Measurements from ENCODE around the gene IKBIP.
A peak's percentile ranks its signal among the peaks of the same experiment; 100 is the strongest.
"Not testable (repeated sequence)": the region's sequence is repeated elsewhere in the genome, so short reads cannot be mapped to it uniquely, and the experiment has no call there.

IKBIP gene

GRCh38 chr12:98601924-98602323 lies 42.7 kb downstream of the IKBIP start:
- H3K4me1 ChIP-seq (ENCODE audit: insufficient read depth, low read length), result no peaks in the 10 kb centered on the region
- H3K9ac ChIP-seq (ENCODE audit: low read depth, low read length), result no peak overlapping the region
- peaks cover 30% of the 10 kb centered on the region for H3K36me3 ChIP-seq (ENCODE audit: insufficient read depth, low read length)
- H3K9me3 ChIP-seq (ENCODE audit: control insufficient read depth, insufficient read depth, low read length), result no peaks in the 10 kb centered on the region

DNA sequence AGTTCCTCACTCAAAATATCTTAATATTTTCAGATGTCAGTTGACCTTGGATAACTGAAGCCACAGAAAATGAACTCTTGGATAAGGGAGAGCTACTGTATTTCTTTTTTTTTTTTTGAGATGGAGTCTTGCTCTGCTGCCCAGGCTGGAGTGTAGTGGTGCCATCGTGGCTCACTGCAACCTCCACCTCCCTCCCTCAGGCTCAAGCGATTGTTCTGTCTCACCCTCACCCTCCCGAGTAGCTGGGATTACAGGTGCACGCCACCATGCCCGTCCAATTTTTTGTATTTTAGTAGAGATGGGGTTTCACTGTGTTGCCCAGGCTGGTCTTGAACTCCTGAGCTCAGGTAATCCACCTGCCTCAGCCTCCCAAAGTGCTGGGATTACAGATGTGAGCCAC lies 47.3 kb downstream of the IKBIP start:
- not testable (repeated sequence) for H3K9ac ChIP-seq (ENCODE audit: low read depth, low read length)

GRCh38 chr12:98595243-98595988 lies 49.2 kb downstream of the IKBIP start:
- Histone ChIP-seq H3K9ac (ENCODE audit: low read depth, low read length) (peak overlapping the region; percentile 99; the same call in 1 of the 2 replicates), H3K9me3 (ENCODE audit: control insufficient read depth, insufficient read depth, low read length) (no peaks in the 10 kb centered on the region), H3K4me1 (ENCODE audit: insufficient read depth, low read length) (0 out of 2 replicates have a peak, but pooled peaks cover 12% of the 10 kb centered on the region), H3K36me3 (ENCODE audit: insufficient read depth, low read length) (peaks cover 31% of the 10 kb centered on the region)

More for the DNA sequence above, 47.3 kb downstream of the IKBIP start:
- not testable (repeated sequence) for H3K9me3 ChIP-seq (ENCODE audit: control insufficient read depth, insufficient read depth, low read length)
- Histone ChIP-seq H3K4me1 (ENCODE audit: insufficient read depth, low read length) (0 out of 2 replicates have a peak, but pooled peaks cover 12% of the 10 kb centered on the region), H3K36me3 (ENCODE audit: insufficient read depth, low read length) (peaks cover 36% of the 10 kb centered on the region)

DNA sequence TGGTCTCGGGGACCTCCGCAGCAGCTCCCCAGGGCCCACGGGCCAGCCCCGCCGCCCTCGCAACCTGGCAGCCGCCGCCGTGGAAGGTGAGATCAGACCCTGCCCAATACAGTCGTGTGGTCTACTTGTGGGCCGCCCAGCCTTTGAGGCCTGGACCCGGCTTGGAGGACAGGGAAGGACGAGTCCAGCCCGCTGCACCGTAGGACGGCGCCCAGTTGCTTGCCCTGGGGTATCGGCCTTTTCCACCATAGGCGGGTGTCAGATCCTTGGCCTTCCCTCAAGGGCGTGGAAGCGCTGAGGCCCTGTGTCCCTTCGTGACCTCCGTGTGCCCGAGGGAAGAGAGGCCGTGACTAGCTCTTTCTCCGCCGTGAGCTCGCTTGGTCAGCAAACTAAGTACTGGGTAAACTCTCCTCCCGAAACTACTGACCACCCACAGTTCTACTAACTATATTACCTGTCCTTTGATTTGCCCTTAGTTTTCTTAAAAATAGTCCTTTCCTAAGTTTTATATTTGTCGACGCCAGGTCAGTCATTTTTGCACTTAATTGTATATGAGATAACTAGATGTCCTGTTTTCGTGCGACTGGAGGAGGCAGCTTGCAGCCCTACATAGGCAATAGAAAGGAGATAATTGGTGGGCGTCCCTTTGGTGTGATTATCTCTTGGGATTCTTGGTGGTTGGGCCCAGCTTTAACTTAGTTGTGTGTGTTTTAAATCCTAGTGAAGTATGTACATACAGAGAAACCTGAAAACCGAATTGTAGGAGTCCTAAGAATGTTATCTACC lies 50.3 kb downstream of the IKBIP start:
- Histone ChIP-seq H3K36me3 (ENCODE audit: insufficient read depth, low read length) (peaks cover 23% of the 10 kb centered on the region), H3K9ac (ENCODE audit: low read depth, low read length) (peak overlapping the region; percentile 99), H3K4me1 (ENCODE audit: insufficient read depth, low read length) (0 out of 2 replicates have a peak, but pooled peaks cover 12% of the 10 kb centered on the region), H3K9me3 (ENCODE audit: control insufficient read depth, insufficient read depth, low read length) (no peaks in the 10 kb centered on the region)

DNA sequence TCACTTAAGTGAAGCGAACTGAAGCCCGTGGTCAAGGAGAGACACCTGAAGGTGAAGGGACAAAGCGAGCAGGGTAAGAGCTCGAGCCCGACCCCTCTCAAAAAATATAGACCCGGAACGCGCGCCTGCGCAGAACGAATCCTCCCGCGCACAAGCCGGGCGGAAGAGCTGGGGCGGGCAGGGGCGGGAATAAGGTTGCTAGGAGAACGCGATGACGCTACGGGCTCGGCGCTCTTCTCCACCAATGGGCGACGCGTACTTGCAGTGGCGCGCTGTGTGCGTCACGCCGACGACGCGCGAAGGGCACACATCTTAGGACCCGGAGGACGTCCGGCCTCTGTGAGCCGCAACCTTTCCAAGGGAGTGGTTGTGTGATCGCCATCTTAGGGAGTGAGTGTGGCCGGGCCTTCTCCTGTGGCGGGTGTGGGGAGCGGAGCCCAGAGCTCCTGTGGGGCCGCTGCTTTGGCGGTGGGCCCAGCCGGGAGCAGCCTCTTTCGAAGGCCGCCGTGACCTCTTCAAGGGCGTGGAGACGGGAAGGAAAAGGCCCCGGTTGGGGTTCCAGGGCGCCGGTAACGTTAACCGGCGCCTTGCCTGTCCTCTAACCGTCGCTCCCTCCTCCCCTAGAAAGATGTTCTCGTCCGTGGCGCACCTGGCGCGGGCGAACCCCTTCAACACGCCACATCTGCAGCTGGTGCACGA lies 51.1 kb downstream of the IKBIP start, which contains the start of gene SLC25A3:
TSS of gene SLC25A3 (plus strand) at position 336 of the 699 bp plus-strand sequence. CDS start at position 629, 293 bp downstream.
- H3K9me3 ChIP-seq (ENCODE audit: control insufficient read depth, insufficient read depth, low read length), result no peaks in the 10 kb centered on the region
- H3K4me1 ChIP-seq (ENCODE audit: insufficient read depth, low read length), result 0 out of 2 replicates have a peak, but pooled peaks cover 12% of the 10 kb centered on the region
- peak within 1 kb of the TSS; percentile 99 for H3K9ac ChIP-seq (ENCODE audit: low read depth, low read length)
- H3K36me3 ChIP-seq (ENCODE audit: insufficient read depth, low read length), result peaks cover 20% of the 10 kb centered on the region

DNA sequence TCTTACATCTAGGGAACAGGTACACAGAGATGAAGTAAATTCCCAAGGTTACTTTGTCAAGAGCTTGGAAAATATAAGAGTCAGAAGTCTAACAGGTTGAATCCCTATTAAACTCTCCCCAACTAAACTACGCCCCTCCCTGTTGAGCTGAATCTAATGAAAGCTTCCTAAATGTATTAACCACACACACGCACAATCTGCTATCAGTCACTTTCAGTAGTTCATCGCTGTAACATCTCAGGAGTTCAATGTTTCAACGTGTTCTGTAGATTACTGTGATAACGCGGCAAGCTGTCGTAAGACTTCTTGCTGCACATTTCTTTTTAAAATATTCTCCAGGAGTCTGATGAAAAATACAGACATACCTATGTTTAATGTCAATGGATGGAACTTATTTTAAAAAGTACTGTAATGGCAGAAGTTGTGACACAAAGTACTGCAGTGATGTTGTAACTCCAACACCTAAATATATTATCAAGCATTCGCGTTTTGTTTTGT lies 51.7 kb downstream of the IKBIP start:
- Histone ChIP-seq H3K36me3 (ENCODE audit: insufficient read depth, low read length) (peaks cover 14% of the 10 kb centered on the region), H3K9me3 (ENCODE audit: control insufficient read depth, insufficient read depth, low read length) (no peaks in the 10 kb centered on the region), H3K4me1 (ENCODE audit: insufficient read depth, low read length) (0 out of 2 replicates have a peak, but pooled peaks cover 12% of the 10 kb centered on the region), H3K9ac (ENCODE audit: low read depth, low read length) (peak overlapping the region; percentile 99)

GRCh38 chr12:98591209-98591608 lies 53.4 kb downstream of the IKBIP start:
- peaks cover 8% of the 10 kb centered on the region for H3K36me3 ChIP-seq (ENCODE audit: insufficient read depth, low read length)
- no peaks in the 10 kb centered on the region for H3K9me3 ChIP-seq (ENCODE audit: control insufficient read depth, insufficient read depth, low read length)
- 0 out of 2 replicates have a peak, but pooled peaks cover 12% of the 10 kb centered on the region for H3K4me1 ChIP-seq (ENCODE audit: insufficient read depth, low read length)
- H3K9ac ChIP-seq (ENCODE audit: low read depth, low read length), result no peak overlapping the region

DNA sequence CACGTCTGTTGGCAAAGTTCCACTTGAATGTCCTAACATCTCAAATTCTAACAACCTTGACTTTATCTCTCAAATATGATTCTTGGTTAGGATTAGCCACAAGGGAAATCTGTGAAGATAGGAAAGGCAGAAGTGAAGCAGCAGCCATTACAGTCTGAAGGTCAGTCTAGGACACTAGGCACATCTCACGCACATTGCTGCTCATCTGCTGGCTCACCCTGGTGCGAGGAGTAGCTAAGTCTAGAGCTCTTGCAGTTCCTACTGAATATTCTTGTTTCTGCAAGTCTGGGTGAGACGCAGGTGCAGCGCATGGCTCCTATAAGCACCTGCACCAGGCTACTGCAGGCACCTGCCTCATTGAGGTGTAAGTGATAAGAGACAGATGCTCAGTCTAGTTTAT lies 57.5 kb downstream of the IKBIP start:
- Histone ChIP-seq H3K36me3 (ENCODE audit: insufficient read depth, low read length) (no peaks in the 10 kb centered on the region), H3K9ac (ENCODE audit: low read depth, low read length) (no peak overlapping the region), H3K4me1 (ENCODE audit: insufficient read depth, low read length) (no peaks in the 10 kb centered on the region), H3K9me3 (ENCODE audit: control insufficient read depth, insufficient read depth, low read length) (no peaks in the 10 kb centered on the region)

DNA sequence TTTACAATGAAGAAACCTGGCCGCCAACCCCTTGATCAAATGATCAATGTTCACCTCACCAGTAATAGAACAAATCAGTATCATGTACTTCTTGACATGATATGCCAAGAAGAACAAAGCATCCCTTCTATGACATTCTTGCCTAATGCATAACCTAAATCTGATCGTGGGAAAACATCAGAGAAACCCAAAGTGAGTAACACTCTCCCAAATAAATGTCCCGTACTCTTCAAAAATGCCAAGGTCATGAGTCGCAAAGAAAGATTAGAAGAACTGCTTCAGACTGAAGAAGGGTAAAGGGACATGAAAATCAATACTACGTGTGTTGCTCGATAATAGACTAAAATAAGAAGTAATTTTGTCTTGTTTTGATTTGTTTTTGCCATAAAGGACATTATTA lies 62.5 kb downstream of the IKBIP start:
- H3K4me1 ChIP-seq (ENCODE audit: insufficient read depth, low read length), result 0 out of 2 replicates have a peak, but pooled peaks cover 2% of the 10 kb centered on the region
- no peaks in the 10 kb centered on the region for H3K9me3 ChIP-seq (ENCODE audit: control insufficient read depth, insufficient read depth, low read length)
- no peak overlapping the region for H3K9ac ChIP-seq (ENCODE audit: low read depth, low read length)
- no peaks in the 10 kb centered on the region for H3K36me3 ChIP-seq (ENCODE audit: insufficient read depth, low read length)

- H3K9ac ChIP-seq (ENCODE audit: low read depth, low read length), result no peak overlapping the region
- no peaks in the 10 kb centered on the region for H3K36me3 ChIP-seq (ENCODE audit: insufficient read depth, low read length)
- 0 out of 2 replicates have a peak, but pooled peaks cover 2% of the 10 kb centered on the region for H3K4me1 ChIP-seq (ENCODE audit: insufficient read depth, low read length)
- H3K9me3 ChIP-seq (ENCODE audit: control insufficient read depth, insufficient read depth, low read length), result no peaks in the 10 kb centered on the region
These were observed 63.5 kb downstream of the IKBIP start for GRCh38 chr12:98581101-98581500.

DNA sequence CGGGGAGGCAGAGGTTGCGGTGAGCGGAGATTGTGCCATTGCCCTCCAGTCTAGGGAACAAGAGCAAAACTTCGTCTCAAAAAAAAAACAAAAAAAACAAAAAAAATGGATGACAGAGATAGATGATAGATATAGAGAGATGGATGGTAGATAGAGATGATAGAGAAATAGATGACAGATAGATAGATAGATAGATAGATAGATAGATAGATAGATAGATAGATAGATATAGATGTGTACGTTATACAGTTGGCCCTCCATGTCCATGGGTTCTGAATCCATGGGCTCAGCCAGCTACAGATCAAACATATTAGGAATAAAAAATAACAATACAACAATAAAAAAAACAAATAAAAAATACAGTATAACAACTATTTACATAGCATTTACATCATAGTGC lies 63.9 kb downstream of the IKBIP start:
- H3K9ac ChIP-seq (ENCODE audit: low read depth, low read length), result no peak overlapping the region
- 0 out of 2 replicates have a peak, but pooled peaks cover 2% of the 10 kb centered on the region for H3K4me1 ChIP-seq (ENCODE audit: insufficient read depth, low read length)
- no peaks in the 10 kb centered on the region for H3K36me3 ChIP-seq (ENCODE audit: insufficient read depth, low read length)
- H3K9me3 ChIP-seq (ENCODE audit: control insufficient read depth, insufficient read depth, low read length), result no peaks in the 10 kb centered on the region

GRCh38 chr12:98579835-98580234 lies 64.8 kb downstream of the IKBIP start:
- Histone ChIP-seq H3K4me1 (ENCODE audit: insufficient read depth, low read length) (0 out of 2 replicates have a peak, but pooled peaks cover 2% of the 10 kb centered on the region), H3K9me3 (ENCODE audit: control insufficient read depth, insufficient read depth, low read length) (no peaks in the 10 kb centered on the region), H3K36me3 (ENCODE audit: insufficient read depth, low read length) (no peaks in the 10 kb centered on the region), H3K9ac (ENCODE audit: low read depth, low read length) (no peak overlapping the region)

- Histone ChIP-seq H3K4me1 (ENCODE audit: insufficient read depth, low read length) (0 out of 2 replicates have a peak, but pooled peaks cover 2% of the 10 kb centered on the region), H3K36me3 (ENCODE audit: insufficient read depth, low read length) (no peaks in the 10 kb centered on the region), H3K9ac (ENCODE audit: low read depth, low read length) (no peak overlapping the region), H3K9me3 (ENCODE audit: control insufficient read depth, insufficient read depth, low read length) (no peaks in the 10 kb centered on the region)
These were observed 65.2 kb downstream of the IKBIP start for GRCh38 chr12:98579347-98579746.

- Histone ChIP-seq H3K36me3 (ENCODE audit: insufficient read depth, low read length) (no peaks in the 10 kb centered on the region), H3K4me1 (ENCODE audit: insufficient read depth, low read length) (0 out of 2 replicates have a peak, but pooled peaks cover 2% of the 10 kb centered on the region), H3K9me3 (ENCODE audit: control insufficient read depth, insufficient read depth, low read length) (no peaks in the 10 kb centered on the region), H3K9ac (ENCODE audit: low read depth, low read length) (no peak overlapping the region)
These were observed 65.8 kb downstream of the IKBIP start for GRCh38 chr12:98578821-98579220.
